GM12864 (cell line): ENCODE measurements around the gene AGPAT4.
"Not testable (repeated sequence)": the region's sequence is repeated elsewhere in the genome, so short reads cannot be mapped to it uniquely, and the experiment has no call there.

ENCODE experiments used
- DNase-seq: peaks from one replicate; pipeline ENCODE4 v3.0.0-alpha.2; 2011; ENCODE audit warnings: low read depth
- H3K4me3 ChIP-seq: 2 replicates; pipeline ENCODE4 v1.5.1; 2011; ENCODE audit warnings: mild to moderate bottlenecking, low read depth, low read length, control low read depth
- TF ChIP-seq, protein P1 (sequence below): IDR thresholded peaks from 2 replicates; pipeline ENCODE4 v1.5.1; 2011; ENCODE audit warnings: low read depth, mild to moderate bottlenecking, moderate library complexity, low read length, control low read depth, inconsistent platforms; ENCODE audit errors: missing control alignments

AGPAT4 gene

GRCh38 chr6:161228921-161229591 is 44.8 kb downstream of the AGPAT4 start:
- no peak for DNase-seq
- TF ChIP-seq, protein P1, sequence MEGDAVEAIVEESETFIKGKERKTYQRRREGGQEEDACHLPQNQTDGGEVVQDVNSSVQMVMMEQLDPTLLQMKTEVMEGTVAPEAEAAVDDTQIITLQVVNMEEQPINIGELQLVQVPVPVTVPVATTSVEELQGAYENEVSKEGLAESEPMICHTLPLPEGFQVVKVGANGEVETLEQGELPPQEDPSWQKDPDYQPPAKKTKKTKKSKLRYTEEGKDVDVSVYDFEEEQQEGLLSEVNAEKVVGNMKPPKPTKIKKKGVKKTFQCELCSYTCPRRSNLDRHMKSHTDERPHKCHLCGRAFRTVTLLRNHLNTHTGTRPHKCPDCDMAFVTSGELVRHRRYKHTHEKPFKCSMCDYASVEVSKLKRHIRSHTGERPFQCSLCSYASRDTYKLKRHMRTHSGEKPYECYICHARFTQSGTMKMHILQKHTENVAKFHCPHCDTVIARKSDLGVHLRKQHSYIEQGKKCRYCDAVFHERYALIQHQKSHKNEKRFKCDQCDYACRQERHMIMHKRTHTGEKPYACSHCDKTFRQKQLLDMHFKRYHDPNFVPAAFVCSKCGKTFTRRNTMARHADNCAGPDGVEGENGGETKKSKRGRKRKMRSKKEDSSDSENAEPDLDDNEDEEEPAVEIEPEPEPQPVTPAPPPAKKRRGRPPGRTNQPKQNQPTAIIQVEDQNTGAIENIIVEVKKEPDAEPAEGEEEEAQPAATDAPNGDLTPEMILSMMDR = no peak
- H3K4me3 ChIP-seq = no peak overlapping the region

GRCh38 chr6:161228096-161228495 is 45.8 kb downstream of the AGPAT4 start:
- TF ChIP-seq, protein P1 = no peak

GRCh38 chr6:161227004-161227960 is 46.6 kb downstream of the AGPAT4 start:
- no peak overlapping the region for H3K4me3 ChIP-seq
- no peak for DNase-seq
- TF ChIP-seq, protein P1 = no peak

More at GRCh38 chr6:161228096-161228495, 45.8 kb downstream of the AGPAT4 start:
- H3K4me3 ChIP-seq = no peak overlapping the region
- no peak for DNase-seq

DNA sequence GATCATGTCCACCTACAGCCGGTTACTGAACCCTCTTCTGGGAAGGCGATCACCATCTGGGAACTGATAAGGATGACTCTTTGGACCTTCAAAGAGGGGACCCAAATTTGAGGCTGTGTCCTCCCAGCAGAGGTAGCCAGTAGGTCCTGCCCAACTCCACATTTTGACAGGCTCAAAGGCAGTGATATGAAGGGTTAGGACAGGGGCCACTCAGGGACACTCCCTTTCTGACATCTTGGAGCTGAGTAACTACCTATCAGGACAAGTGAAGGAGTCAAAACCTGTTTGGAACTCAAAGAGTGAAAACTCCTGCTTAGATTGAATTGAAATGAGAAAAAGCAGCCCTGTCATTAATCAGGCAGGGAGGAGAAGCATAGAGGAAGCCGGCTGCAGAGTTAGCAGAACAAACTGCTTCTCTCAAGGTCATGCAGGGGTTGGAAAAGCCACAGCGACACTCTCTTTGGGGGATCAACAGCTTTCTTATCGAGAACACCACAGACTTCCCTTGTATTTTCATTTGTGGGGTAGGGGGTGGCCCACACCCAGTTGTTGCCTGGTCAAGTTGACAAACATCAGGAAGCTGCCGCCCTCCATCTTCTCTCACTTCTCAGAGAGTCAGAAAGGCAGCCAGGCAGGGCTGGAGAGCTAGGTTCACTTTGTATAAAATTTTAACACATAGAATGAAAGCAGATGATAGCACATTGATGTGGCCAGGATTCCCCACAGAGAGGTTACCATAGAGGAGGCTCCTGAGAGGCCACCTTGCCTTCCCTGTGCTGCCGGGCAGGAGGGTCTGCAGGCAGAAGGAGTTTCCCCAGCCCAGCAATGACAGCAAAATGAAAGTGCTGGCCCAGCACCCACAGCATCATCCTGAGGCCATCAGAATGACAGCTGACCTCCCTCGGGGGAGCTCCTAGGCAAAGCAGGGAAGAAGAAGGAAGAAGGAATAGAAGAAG is 47.6 kb downstream of the AGPAT4 start:
- no peak overlapping the region for H3K4me3 ChIP-seq
- TF ChIP-seq, protein P1 = no peak
- no peak for DNase-seq

DNA sequence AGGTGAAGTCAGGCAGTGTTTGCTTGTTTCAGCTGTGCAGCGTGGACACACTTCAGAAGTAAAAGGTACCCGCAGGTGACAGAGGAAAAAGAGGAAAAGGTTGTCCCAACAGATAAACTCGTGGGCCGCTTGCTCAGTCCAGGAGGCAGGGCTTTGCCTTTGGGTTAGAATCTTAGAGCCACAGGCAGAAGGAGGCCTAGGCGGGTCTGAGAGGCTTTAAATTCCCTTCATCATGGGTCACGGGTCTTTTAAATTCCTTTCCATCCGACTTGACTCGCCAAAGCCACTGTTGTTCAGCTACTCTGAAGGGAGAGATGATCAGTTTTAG is 48.2 kb downstream of the AGPAT4 start:
- no peak overlapping the region for H3K4me3 ChIP-seq
- TF ChIP-seq, protein P1 = no peak
- no peak for DNase-seq

- not testable (repeated sequence) for H3K4me3 ChIP-seq, DNase-seq
Observed at GRCh38 chr6:161224951-161225680, 48.7 kb downstream of the AGPAT4 start.
